ENCODE measurements around the gene PHACTR1.

GRCh38 chr6:12735786-12736185, 19.2 kb downstream of the PHACTR1 start:
- TF ChIP-seq CTCF (IDR thresholded peaks at IDR 0.05): no peak
- no peak for TF ChIP-seq POLR2A (IDR thresholded peaks at IDR 0.05)
- no peak for TF ChIP-seq EP300 (IDR thresholded peaks at IDR 0.05)
- no peak for TF ChIP-seq POLR2AphosphoS5 (IDR thresholded peaks at IDR 0.05)
